ENCODE results near the gene NOB1. TPM values are rescaled to one million over a fixed set of nuclear protein-coding genes. Genes with fewer than 3 reads are reported as not detected.

Gene NOB1
- total RNA-seq, 2 experiments from 2014 or later: 54.5 to 59.0 TPM

DNA sequence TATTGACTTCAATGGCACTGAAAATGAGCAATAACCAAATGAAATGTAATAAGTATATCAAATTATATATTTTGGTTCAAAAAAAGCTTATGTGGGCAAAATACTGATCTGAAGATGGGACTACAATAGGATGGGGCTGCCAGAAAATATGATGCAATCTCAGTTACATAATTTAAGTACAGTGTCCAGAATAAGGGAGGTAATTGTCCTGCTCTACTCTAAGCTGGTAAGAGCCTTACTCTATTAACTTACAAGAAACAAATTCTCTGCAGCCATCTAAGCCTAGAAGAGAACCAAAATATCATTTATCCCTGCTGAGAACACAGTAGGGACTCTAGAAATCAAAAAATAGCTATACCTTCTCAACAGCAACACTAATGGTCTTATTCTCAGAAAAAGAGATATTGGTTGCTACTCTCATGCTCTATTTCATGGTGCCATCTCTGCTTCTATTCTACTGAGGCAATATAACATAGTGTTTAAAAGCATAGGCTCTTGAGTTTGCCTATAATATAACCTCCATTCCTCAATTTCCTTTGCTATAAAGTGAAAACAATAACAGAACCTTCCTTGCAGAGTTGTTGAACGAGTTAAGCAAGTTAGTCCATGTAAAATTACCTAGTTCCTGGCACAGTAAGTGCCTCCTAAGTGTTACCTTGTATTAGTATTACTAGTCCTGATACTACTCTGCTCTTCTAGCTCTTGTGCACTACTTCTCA, 48.3 kb downstream of the NOB1 start:
- peaks cover 5% of the 10 kb centered on the region for H3K36me3 Mint-ChIP-seq
- POLR2A ChIA-PET: interaction anchor here (0.6 to 1.4 kb wide), 2 partner anchors 48 to 145 kb away, joined by 4 to 5 read pairs; partner anchors contain the start of gene NOB1
- H3K27ac Mint-ChIP-seq: no peak overlapping the region
- peaks cover 1% of the 10 kb centered on the region for H3K4me1 Mint-ChIP-seq
- H3K4me3 Mint-ChIP-seq: no peak overlapping the region
- ATAC-seq (ENCODE audit: low read depth) (no peak), DNase-seq (no peak)
- no peaks in the 10 kb centered on the region for H3K9me3 Mint-ChIP-seq
- H3K27me3 Mint-ChIP-seq: no peaks in the 10 kb centered on the region

DNA sequence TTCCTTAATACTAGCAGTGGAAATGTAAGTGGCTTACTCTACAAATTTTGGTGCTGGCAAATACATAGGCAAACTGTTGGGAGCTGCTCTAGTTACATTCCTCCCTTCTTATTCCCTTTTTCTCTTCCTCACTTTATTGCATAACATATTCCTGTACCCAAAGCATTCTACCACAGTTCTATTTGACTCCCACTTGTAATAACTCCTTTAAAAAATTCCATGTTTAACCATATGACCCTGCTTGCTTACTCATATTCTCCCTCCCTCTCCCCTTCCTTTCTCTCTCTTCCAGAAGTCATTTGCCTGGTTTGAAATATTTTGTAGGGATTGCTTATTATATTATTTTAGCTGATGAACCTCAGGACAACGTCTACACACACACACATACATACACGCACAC, 51.1 kb downstream of the NOB1 start:
- no peak for DNase-seq
- no peak overlapping the region for H3K27ac Mint-ChIP-seq
- POLR2A ChIA-PET: no interaction called here
- H3K27me3 Mint-ChIP-seq: no peaks in the 10 kb centered on the region
- no peaks in the 10 kb centered on the region for H3K9me3 Mint-ChIP-seq
- ATAC-seq (ENCODE audit: low read depth): no peak
- H3K36me3 Mint-ChIP-seq: peaks cover 5% of the 10 kb centered on the region
- H3K4me3 Mint-ChIP-seq: no peak overlapping the region
- H3K4me1 Mint-ChIP-seq: no peaks in the 10 kb centered on the region

GRCh38 chr16:69701866-69702265, 52.9 kb downstream of the NOB1 start:
- Mint-ChIP-seq H3K27me3 (no peaks in the 10 kb centered on the region), H3K4me3 (no peak overlapping the region), H3K36me3 (peaks cover 2% of the 10 kb centered on the region), H3K4me1 (no peaks in the 10 kb centered on the region), H3K9me3 (no peaks in the 10 kb centered on the region), H3K27ac (no peak overlapping the region)
- ATAC-seq (ENCODE audit: low read depth) (no peak), DNase-seq (no peak)
- POLR2A ChIA-PET: no interaction called here

GRCh38 chr16:69701452-69701851, 53.3 kb downstream of the NOB1 start:
- Mint-ChIP-seq H3K9me3 (no peaks in the 10 kb centered on the region), H3K27ac (no peak overlapping the region), H3K36me3 (peaks cover 4% of the 10 kb centered on the region), H3K4me3 (no peak overlapping the region), H3K4me1 (no peaks in the 10 kb centered on the region), H3K27me3 (no peaks in the 10 kb centered on the region)
- ATAC-seq (ENCODE audit: low read depth): no peak
- no peak for DNase-seq
- POLR2A ChIA-PET: no interaction called here

- no peak overlapping the region for H3K27ac Mint-ChIP-seq
- DNase-seq: no peak
- no peaks in the 10 kb centered on the region for H3K27me3 Mint-ChIP-seq
- peaks cover 4% of the 10 kb centered on the region for H3K36me3 Mint-ChIP-seq
- no peaks in the 10 kb centered on the region for H3K9me3 Mint-ChIP-seq
- H3K4me3 Mint-ChIP-seq: no peak overlapping the region
- no peaks in the 10 kb centered on the region for H3K4me1 Mint-ChIP-seq
- no peak for ATAC-seq (ENCODE audit: low read depth)
- POLR2A ChIA-PET: no interaction called here
Measured at GRCh38 chr16:69699915-69700314, 54.8 kb downstream of the NOB1 start.

DNA sequence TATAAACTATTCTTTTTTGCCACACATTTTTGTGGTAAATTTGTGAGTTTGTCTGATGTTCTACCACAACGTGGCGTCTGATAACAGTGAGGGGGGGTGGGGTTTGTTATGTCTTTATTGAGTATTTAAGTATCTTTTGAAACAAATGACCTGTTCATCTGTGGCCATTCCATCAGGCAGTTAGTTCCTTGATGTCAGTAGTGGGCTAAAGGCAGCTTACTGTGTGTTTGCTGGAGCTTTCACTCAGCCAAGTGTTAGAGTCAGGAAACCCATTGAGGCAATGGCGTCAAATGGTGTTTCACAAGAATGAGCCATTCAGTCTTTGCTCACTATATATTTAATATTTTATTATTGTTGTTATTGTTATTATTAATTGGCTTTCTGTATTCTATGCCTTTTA, 56.3 kb downstream of the NOB1 start:
- POLR2A ChIA-PET: no interaction called here
- peaks cover 8% of the 10 kb centered on the region for H3K36me3 Mint-ChIP-seq
- no peak overlapping the region for H3K4me3 Mint-ChIP-seq
- no peak for DNase-seq
- no peaks in the 10 kb centered on the region for H3K4me1 Mint-ChIP-seq
- ATAC-seq (ENCODE audit: low read depth): no peak
- no peaks in the 10 kb centered on the region for H3K27me3 Mint-ChIP-seq
- no peaks in the 10 kb centered on the region for H3K9me3 Mint-ChIP-seq
- H3K27ac Mint-ChIP-seq: no peak overlapping the region

DNA sequence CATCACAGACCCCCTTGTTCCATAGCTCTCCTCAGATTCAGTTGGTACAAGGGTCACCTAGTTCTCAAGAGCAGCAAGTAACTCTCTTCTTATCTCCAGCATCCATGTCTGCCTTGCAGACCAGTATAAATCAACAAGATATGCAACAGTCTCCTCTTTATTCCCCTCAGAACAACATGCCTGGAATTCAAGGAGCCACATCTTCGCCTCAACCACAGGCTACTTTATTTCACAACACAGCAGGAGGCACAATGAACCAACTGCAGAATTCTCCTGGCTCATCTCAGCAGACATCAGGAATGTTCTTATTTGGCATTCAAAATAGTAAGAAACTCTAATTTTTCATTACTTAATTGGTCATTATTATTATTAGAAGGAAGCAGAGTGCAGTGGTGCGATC, 60.8 kb downstream of the NOB1 start:
- ATAC-seq (ENCODE audit: low read depth) (no peak), DNase-seq (no peak)
- Mint-ChIP-seq H3K36me3 (peaks cover 21% of the 10 kb centered on the region), H3K9me3 (no peaks in the 10 kb centered on the region), H3K4me1 (peaks cover 2% of the 10 kb centered on the region), H3K4me3 (no peak overlapping the region), H3K27ac (no peak overlapping the region), H3K27me3 (no peaks in the 10 kb centered on the region)
- POLR2A ChIA-PET: no interaction called here

- Mint-ChIP-seq H3K9me3 (no peaks in the 10 kb centered on the region), H3K4me1 (peaks cover 2% of the 10 kb centered on the region), H3K27me3 (no peaks in the 10 kb centered on the region), H3K4me3 (no peak overlapping the region), H3K27ac (peak overlapping the region; percentile 5), H3K36me3 (peaks cover 23% of the 10 kb centered on the region)
- POLR2A ChIA-PET: no interaction called here
- DNase-seq (no peak), ATAC-seq (ENCODE audit: low read depth) (no peak)
Measured at GRCh38 chr16:69691980-69692911, 62.5 kb downstream of the NOB1 start.

Other genes with a start within 250 kb of the NOB1 start
- gene NFAT5, start 189.0 kb downstream of the NOB1 start, total RNA-seq: 10 to 100 TPM; 21.7 to 24.8 TPM
- 10 to 100 TPM; 12.1 to 14.5 TPM for gene NQO1, start 28.4 kb downstream of the NOB1 start, total RNA-seq
- gene WWP2, start 7.4 kb upstream of the NOB1 start, total RNA-seq: 10 to 100 TPM; 60.6 to 61.5 TPM
- gene CLEC18A, start 196.4 kb upstream of the NOB1 start, total RNA-seq: under 1 TPM; 0.68 to 0.91 TPM

Measured in activated naive CD8-positive, alpha-beta T cell treated with anti-CD3 and anti-CD28 coated beads, Interleukin-2, amount 10 ng/mL, durations not matched to agents 7 days and 5 days (primary cell).